Nephron (organoid): ENCODE results near the gene C1QTNF1.
"Not testable (repeated sequence)": the region's sequence is repeated elsewhere in the genome, so short reads cannot be mapped to it uniquely, and the experiment has no call there.

Experiments
- H3K27ac Mint-ChIP-seq, 3 experiments: 2 replicates each; pipeline ENCODE4 v1.8.0; 2020; ENCODE audit warnings: mixed read lengths in 3 of 3, mild to moderate bottlenecking in 2 of 3, moderate library complexity in 1 of 3
- H3K27me3 Mint-ChIP-seq: 2 replicates; pipeline ENCODE4 v1.8.0; 2021; ENCODE audit warnings: low read depth, mild to moderate bottlenecking, moderate library complexity, mixed read lengths
- H3K36me3 Mint-ChIP-seq: 2 replicates; pipeline ENCODE4 v1.8.0; 2020; ENCODE audit warnings: low read depth, mixed read lengths
- H3K4me1 Mint-ChIP-seq: 2 replicates; pipeline ENCODE4 v1.8.0; 2020; ENCODE audit warnings: mixed read lengths
- H3K4me3 Mint-ChIP-seq, 3 experiments: 2 replicates each; pipeline ENCODE4 v1.8.0; 2020; ENCODE audit warnings: mild to moderate bottlenecking in 3 of 3, mixed read lengths in 3 of 3, moderate library complexity in 2 of 3
- H3K9me3 Mint-ChIP-seq: 2 replicates; pipeline ENCODE4 v1.8.0; 2020; ENCODE audit warnings: mixed read lengths
- TF ChIP-seq, protein P1 (sequence below), 3 experiments: fragments of 200-600 bp; sonication (generic); IDR thresholded peaks; one replicate each; pipeline ENCODE4 v1.5.0; 2021; ENCODE audit warnings: antibody characterized with exemption in 3 of 3; ENCODE audit not compliant: unreplicated experiment in 3 of 3

Gene C1QTNF1

DNA sequence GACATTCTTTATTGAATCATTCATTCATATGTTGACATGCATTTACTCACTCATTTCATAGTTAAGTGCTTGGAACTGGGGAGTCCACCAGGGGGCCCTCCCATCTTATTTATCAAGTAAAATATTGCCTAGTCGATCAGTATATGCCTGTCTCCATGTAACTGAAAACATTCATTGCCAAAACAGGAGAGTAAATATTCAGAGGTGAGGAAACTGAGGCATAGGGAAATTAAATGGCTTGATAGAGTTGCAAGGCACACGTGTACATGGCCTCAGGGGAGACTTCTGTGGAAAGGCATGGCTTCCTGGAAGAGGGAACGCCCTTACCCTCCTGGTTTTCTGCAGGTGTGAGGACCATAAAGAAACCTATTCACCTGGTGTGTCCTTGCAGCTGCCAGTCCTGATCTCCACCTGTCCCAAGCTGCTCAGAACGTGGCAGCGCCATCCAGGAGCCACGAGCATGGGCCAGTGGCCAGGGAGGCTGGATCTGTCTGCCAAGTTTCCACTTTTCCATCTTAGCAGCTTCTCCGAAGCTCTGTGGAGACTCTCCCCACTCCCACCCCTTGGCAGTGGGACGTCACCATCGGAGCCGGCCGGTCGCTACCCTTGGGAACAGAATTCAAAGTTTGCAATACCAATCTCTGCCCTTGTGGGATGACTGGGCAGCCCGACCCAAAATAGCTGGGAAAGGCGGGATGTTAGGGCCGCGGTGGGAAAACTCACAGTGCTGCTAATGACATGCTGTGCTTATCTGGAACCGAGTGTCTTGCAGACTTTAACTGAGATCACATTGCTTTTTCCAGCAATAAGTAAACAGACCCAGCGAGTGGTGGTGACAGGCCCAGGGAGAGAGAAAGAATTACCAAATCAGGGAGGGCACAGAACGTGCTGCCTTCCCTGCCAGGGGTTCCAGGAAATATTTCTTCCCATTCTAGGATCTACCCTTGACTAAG lies 4.1 kb upstream of the C1QTNF1 start:
- Mint-ChIP-seq H3K36me3 (no peaks in the 10 kb centered on the region), H3K4me3 (peak overlapping the region in 1 of 3 experiments; percentile 14), H3K27ac (no peak overlapping the region), H3K27me3 (peaks cover 56% of the 10 kb centered on the region), H3K4me1 (peaks cover 4% of the 10 kb centered on the region), H3K9me3 (peaks cover 9% of the 10 kb centered on the region)
- TF ChIP-seq, protein P1, sequence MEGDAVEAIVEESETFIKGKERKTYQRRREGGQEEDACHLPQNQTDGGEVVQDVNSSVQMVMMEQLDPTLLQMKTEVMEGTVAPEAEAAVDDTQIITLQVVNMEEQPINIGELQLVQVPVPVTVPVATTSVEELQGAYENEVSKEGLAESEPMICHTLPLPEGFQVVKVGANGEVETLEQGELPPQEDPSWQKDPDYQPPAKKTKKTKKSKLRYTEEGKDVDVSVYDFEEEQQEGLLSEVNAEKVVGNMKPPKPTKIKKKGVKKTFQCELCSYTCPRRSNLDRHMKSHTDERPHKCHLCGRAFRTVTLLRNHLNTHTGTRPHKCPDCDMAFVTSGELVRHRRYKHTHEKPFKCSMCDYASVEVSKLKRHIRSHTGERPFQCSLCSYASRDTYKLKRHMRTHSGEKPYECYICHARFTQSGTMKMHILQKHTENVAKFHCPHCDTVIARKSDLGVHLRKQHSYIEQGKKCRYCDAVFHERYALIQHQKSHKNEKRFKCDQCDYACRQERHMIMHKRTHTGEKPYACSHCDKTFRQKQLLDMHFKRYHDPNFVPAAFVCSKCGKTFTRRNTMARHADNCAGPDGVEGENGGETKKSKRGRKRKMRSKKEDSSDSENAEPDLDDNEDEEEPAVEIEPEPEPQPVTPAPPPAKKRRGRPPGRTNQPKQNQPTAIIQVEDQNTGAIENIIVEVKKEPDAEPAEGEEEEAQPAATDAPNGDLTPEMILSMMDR (IDR thresholded peaks at IDR 0.05; ENCODE audit: unreplicated experiment in 3 of 3) = peak; percentile 46 to 51 (median 47)

DNA sequence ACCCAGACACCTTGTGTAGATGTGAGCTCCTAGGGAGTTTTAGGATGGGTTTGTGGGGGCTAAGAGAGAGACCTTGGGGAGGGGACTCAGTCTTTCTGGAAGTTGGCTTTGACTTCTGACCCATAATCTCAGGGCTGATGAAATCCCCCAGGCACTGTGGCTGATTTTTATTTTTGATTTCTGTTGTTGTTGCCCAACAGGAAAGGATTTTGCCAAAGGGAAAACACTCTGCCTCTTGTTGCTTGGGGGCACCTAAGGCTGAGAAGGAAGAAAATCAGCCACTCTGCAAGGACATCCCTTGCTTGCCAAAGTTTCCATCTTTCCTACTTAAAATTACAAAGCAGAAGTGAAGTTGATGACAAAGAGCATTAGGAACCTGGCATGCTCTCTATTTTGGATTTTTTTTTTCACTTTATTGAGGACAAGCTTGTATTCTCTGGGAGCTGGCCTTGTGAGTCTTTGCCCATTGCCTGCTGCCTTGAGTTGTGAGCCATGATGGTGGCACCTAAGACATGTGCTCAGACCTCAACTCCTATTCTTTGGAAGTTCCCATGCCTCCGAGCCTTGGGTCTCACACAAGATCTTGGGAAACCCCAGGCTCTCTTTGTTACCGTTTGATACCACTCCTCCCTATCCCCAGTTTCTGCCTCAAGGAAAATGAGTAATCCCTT lies 3.2 kb upstream of the C1QTNF1 start:
- no peaks in the 10 kb centered on the region for H3K36me3 Mint-ChIP-seq
- peaks cover 64% of the 10 kb centered on the region for H3K27me3 Mint-ChIP-seq
- no peak overlapping the region for H3K27ac Mint-ChIP-seq
- TF ChIP-seq, protein P1 (IDR thresholded peaks at IDR 0.05; ENCODE audit: unreplicated experiment in 3 of 3) = no peak
- H3K4me1 Mint-ChIP-seq = peaks cover 9% of the 10 kb centered on the region
- no peak overlapping the region for H3K4me3 Mint-ChIP-seq
- H3K9me3 Mint-ChIP-seq = peaks cover 7% of the 10 kb centered on the region

DNA sequence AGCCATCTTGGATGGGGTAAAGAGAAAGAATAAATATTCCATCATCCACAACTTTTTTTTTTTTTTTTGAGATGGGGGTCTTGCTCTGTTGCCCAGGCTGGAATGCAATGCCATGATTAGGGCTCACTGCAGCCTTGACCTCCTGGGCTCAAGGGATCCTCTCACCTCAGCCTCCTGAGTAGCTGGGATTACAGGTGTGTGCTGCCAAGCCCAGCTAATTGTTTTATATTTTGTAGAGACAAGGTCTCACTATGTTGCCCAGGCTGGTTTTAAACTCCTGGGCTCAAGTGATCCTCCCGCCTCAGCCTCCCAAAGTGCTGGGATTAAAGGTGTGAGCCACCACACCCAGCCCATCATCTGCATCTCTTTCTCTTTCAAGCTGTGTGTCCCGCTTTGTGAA lies 2.0 kb upstream of the C1QTNF1 start:
- Mint-ChIP-seq H3K4me1 (peaks cover 15% of the 10 kb centered on the region), H3K27me3 (peaks cover 75% of the 10 kb centered on the region), H3K4me3 (peak overlapping the region in 1 of 3 experiments; percentile 23)
- not testable (repeated sequence) for H3K27ac Mint-ChIP-seq, H3K9me3 Mint-ChIP-seq, H3K36me3 Mint-ChIP-seq

DNA sequence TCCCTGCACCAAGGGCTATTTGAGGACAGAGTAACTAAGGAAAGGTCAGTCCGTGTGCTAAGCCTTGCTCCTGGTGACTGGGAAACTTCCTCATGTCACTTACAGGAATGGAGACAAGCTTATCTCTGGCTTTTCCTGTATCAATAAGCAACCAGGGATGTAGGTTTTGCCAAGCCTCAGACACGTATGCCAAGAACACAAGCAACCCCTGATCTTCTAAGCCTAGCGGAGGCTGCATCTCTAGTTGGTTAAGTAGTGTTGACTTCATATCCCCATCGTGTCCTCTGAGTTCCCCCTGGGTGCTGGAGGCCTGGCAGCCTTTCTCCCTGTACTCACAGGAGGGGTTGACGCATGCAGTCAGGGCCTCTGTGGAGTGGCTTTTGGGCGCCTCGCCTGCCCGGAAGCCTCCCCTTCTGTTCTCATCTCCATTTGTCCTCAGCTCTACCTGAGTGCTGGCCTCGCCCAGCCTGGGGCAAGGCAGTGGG lies 1.4 kb upstream of the C1QTNF1 start:
- TF ChIP-seq, protein P1 (IDR thresholded peaks at IDR 0.05; ENCODE audit: unreplicated experiment in 3 of 3) = no peak
- peaks cover 82% of the 10 kb centered on the region for H3K27me3 Mint-ChIP-seq
- no peaks in the 10 kb centered on the region for H3K36me3 Mint-ChIP-seq
- peak overlapping the region in 1 of 3 experiments; percentile 23 for H3K4me3 Mint-ChIP-seq
- peaks cover 17% of the 10 kb centered on the region for H3K4me1 Mint-ChIP-seq
- H3K27ac Mint-ChIP-seq = no peak overlapping the region
- H3K9me3 Mint-ChIP-seq = no peaks in the 10 kb centered on the region

DNA sequence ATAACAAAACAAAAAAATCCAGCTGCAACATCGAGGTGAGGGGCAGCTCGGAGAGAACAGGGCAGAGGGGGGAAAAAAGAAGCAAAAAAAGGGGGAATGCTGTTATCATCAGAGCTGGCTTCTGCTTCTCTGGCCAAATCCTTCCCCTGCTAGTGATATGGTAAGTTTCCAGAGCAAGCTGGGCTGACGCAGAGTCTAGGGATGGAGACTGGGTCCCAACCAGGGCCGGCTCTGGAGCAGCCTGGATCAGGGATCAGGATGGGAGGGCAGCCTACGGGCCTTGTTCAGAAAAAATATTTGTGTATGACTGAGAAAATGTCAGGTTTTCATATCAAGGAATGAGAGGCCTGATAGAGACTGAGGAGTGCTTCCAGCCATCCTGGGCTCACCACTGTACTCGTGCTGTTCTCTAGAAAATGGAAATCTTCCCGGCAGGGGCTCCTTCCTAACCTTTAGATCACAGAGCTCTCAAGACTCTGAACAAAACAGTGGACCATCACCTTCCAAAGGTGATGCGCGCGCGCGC lies 726 bp upstream of the C1QTNF1 start:
- peaks cover 87% of the 10 kb centered on the region for H3K27me3 Mint-ChIP-seq
- no peaks in the 10 kb centered on the region for H3K36me3 Mint-ChIP-seq
- TF ChIP-seq, protein P1 (IDR thresholded peaks at IDR 0.05; ENCODE audit: unreplicated experiment in 3 of 3) = no peak
- H3K4me1 Mint-ChIP-seq = peaks cover 17% of the 10 kb centered on the region
- H3K4me3 Mint-ChIP-seq = peak overlapping the region; percentile 70 to 91 (median 76)
- peak overlapping the region in 1 of 3 experiments; percentile 42 for H3K27ac Mint-ChIP-seq
- H3K9me3 Mint-ChIP-seq = no peaks in the 10 kb centered on the region
